GM23248 (cell line): ENCODE measurements around the gene TESPA1.

ENCODE experiments used
- EZH2 ChIP-seq: fragments of 200-600 bp; sonication (generic); IDR thresholded peaks from 2 replicates; pipeline ENCODE4 v1.6.1; 2018; ENCODE audit warnings: antibody characterized with exemption, mild to moderate bottlenecking; ENCODE audit not compliant: insufficient read depth, poor library complexity, severe bottlenecking
- EZH2phosphoT487 ChIP-seq: fragments of 200-600 bp; sonication (generic); IDR thresholded peaks from 2 replicates; pipeline ENCODE4 v1.6.1; 2018; ENCODE audit warnings: antibody characterized with exemption, moderate library complexity, mild to moderate bottlenecking, low read depth; ENCODE audit not compliant: insufficient read depth

- TF ChIP-seq EZH2phosphoT487: no peak
- TF ChIP-seq EZH2: no peak
These were observed 16.8 kb upstream of the TESPA1 start for GRCh38 chr12:55001198-55001868.
